Fibroblast of the conjunctiva (primary cell): ENCODE data around the gene CDHR2.

ENCODE experiments used
- DNase-seq: peaks from one replicate; pipeline ENCODE4 v3.0.0-alpha.2; 2010; ENCODE audit warnings: low read depth

CDHR2 gene

GRCh38 chr5:176620333-176620981, 71.3 kb downstream of the CDHR2 start:
- no peak for DNase-seq

GRCh38 chr5:176621661-176622079, 72.5 kb downstream of the CDHR2 start:
- no peak for DNase-seq

- DNase-seq: no peak
Measured at GRCh38 chr5:176624142-176624541, 75.0 kb downstream of the CDHR2 start.

- DNase-seq: no peak
Measured at GRCh38 chr5:176624938-176625337, 75.8 kb downstream of the CDHR2 start.

GRCh38 chr5:176625512-176625911, 76.4 kb downstream of the CDHR2 start:
- DNase-seq: no peak

- DNase-seq: no peak
Measured at GRCh38 chr5:176625966-176626875, 77.1 kb downstream of the CDHR2 start.

GRCh38 chr5:176626876-176627236, 77.7 kb downstream of the CDHR2 start:
- DNase-seq: no peak

GRCh38 chr5:176627582-176627981, 78.4 kb downstream of the CDHR2 start:
- DNase-seq: no peak

GRCh38 chr5:176628406-176629228, 79.5 kb downstream of the CDHR2 start:
- no peak for DNase-seq

GRCh38 chr5:176629317-176629852, 80.2 kb downstream of the CDHR2 start:
- no peak for DNase-seq

- no peak for DNase-seq
Measured at GRCh38 chr5:176629853-176630680, 80.9 kb downstream of the CDHR2 start, which contains the start of the genes EIF4E1B and SNCB. TSS of gene EIF4E1B (plus strand) at chr5:176630675. CDS start at chr5:176642788, 12,113 bp downstream. TSS of gene SNCB (minus strand) at chr5:176630534. CDS start at chr5:176629654, 880 bp downstream.

GRCh38 chr5:176630681-176631222, 81.6 kb downstream of the CDHR2 start:
- no peak for DNase-seq

- no peak for DNase-seq
Measured at GRCh38 chr5:176631383-176632200, 82.5 kb downstream of the CDHR2 start.

- DNase-seq: no peak
Measured at GRCh38 chr5:176632745-176633144, 83.6 kb downstream of the CDHR2 start.

GRCh38 chr5:176633598-176633997, 84.5 kb downstream of the CDHR2 start:
- DNase-seq: no peak

- DNase-seq: no peak
Measured at GRCh38 chr5:176636426-176636825, 87.3 kb downstream of the CDHR2 start.

- no peak for DNase-seq
Measured at GRCh38 chr5:176637556-176637955, 88.4 kb downstream of the CDHR2 start.

GRCh38 chr5:176638437-176638836, 89.3 kb downstream of the CDHR2 start:
- no peak for DNase-seq

GRCh38 chr5:176639208-176639607, 90.1 kb downstream of the CDHR2 start:
- DNase-seq: no peak

- DNase-seq: peak; percentile 33
Measured at GRCh38 chr5:176639981-176640380, 90.8 kb downstream of the CDHR2 start.
